B cell (primary cell): Measurements from ENCODE around the gene C2CD3. TPM values are rescaled to one million over a fixed set of nuclear protein-coding genes. Genes with fewer than 3 reads are reported as not detected.

Experiments used
- ATAC-seq: fragments of 200-7000 bp; cut with Tn5 transposase; one replicate; pipeline ENCODE4 v1.10.0; 2021; ENCODE audit warnings: low read depth, mild to moderate bottlenecking, moderate number of reproducible peaks, moderate library complexity
- CTCF ChIA-PET: fragments of 350-600 bp; sonication (Branson Sonifier 250); formaldehyde crosslinking; loops from one replicate; lab custom pipeline; 2021; ENCODE audit warnings: antibody characterized with exemption, inconsistent platforms; lab: Charles Lee
- POLR2A ChIA-PET: fragments of 350-600 bp; sonication (Branson Sonifier 250); formaldehyde crosslinking; loops from one replicate; lab custom pipeline; 2021; ENCODE audit warnings: antibody characterized with exemption; lab: Charles Lee
- DNase-seq: peaks from one replicate; pipeline ENCODE4 v3.0.0; 2013
- H2AFZ ChIP-seq: 2 replicates; pipeline ENCODE4 v1.6.1; 2012; ENCODE audit warnings: mild to moderate bottlenecking, low read depth, low read length; ENCODE audit not compliant: insufficient read depth, poor library complexity, severe bottlenecking
- H3K27ac ChIP-seq, 2 donors: 1 replicate in 1 of 2; 2 replicates in 1 of 2; pipeline ENCODE4 v1.5.1; 2012 to 2013; ENCODE audit warnings: low read length in 2 of 2, mild to moderate bottlenecking in 2 of 2, moderate library complexity in 1 of 2
- H3K27me3 ChIP-seq, 4 experiments: fragments of 200-600 bp in 1 of 4; sonication (generic) in 1 of 4; replicated peaks in 1 of 4; 1 replicate in 2 of 4; 2 replicates in 2 of 4; pipeline versions ENCODE4 v1.6.1 to v1.7.0; 2013 to 2016; ENCODE audit warnings: low read length in 3 of 4, mild to moderate bottlenecking in 2 of 4, mixed read lengths in 1 of 4, moderate library complexity in 1 of 4; ENCODE audit not compliant: insufficient read depth in 4 of 4, control insufficient read depth in 3 of 4; ENCODE audit errors: control extremely low read depth in 1 of 4
- H3K36me3 ChIP-seq, 2 experiments: replicated peaks in 1 of 2; 1 replicate in 1 of 2; 2 replicates in 1 of 2; pipeline versions ENCODE4 v1.6.1 to v1.7.1; 2013; ENCODE audit warnings: low read length in 1 of 2; ENCODE audit not compliant: insufficient read depth in 2 of 2, control insufficient read depth in 1 of 2; ENCODE audit errors: control extremely low read depth in 1 of 2, extremely low read depth in 1 of 2
- H3K4me1 ChIP-seq, 2 donors: fragments of 200-600 bp in 1 of 2; sonication (generic) in 1 of 2; 1 replicate in 1 of 2; 2 replicates in 1 of 2; pipeline versions ENCODE4 v1.5.1 to v1.6.1; 2013 to 2017; ENCODE audit warnings: low read length in 2 of 2; ENCODE audit not compliant: control insufficient read depth in 2 of 2, insufficient read depth in 2 of 2
- H3K4me2 ChIP-seq: replicated peaks from 2 replicates; pipeline ENCODE3; 2012; ENCODE audit warnings: mild to moderate bottlenecking, low read depth, low read length; ENCODE audit not compliant: poor library complexity, severe bottlenecking
- H3K4me3 ChIP-seq, 5 experiments: fragments of 200-600 bp in 1 of 5; sonication (generic) in 1 of 5; 1 replicate in 3 of 5; 2 replicates in 2 of 5; pipeline versions ENCODE4 v1.5.1 to v1.7.0; 2011 to 2016; ENCODE audit warnings: low read length in 4 of 5, mild to moderate bottlenecking in 4 of 5, low read depth in 2 of 5, control low read depth in 1 of 5, moderate library complexity in 1 of 5; ENCODE audit not compliant: insufficient read depth in 1 of 5; ENCODE audit errors: control extremely low read depth in 1 of 5, extremely low read depth in 1 of 5
- H3K79me2 ChIP-seq: fragments of 200-600 bp; sonication (generic); one replicate; pipeline ENCODE4 v1.6.0; 2016; ENCODE audit warnings: low read length; ENCODE audit not compliant: control insufficient read depth, insufficient read depth
- H3K9ac ChIP-seq: fragments of 200-600 bp; sonication (generic); 2 replicates; pipeline ENCODE4 v1.6.1; 2017; ENCODE audit warnings: mild to moderate bottlenecking, low read length, moderate library complexity
- H3K9me3 ChIP-seq, 3 donors: one replicate each; pipeline versions ENCODE4 v1.6.1 to v1.7.1; 2013; ENCODE audit warnings: low read length in 2 of 3; ENCODE audit not compliant: control insufficient read depth in 2 of 3, insufficient read depth in 1 of 3; ENCODE audit errors: control extremely low read depth in 1 of 3
- H4K20me1 ChIP-seq: 2 replicates; pipeline ENCODE4 v1.6.0; 2012; ENCODE audit warnings: mild to moderate bottlenecking, low read length; ENCODE audit not compliant: insufficient read depth, control insufficient read depth, poor library complexity, severe bottlenecking
- H3K27ac Mint-ChIP-seq: one replicate; pipeline ENCODE4 v1.8.0; 2021; ENCODE audit warnings: mixed read lengths
- H3K27me3 Mint-ChIP-seq: one replicate; pipeline ENCODE4 v1.8.0; 2021; ENCODE audit warnings: mixed read lengths
- H3K4me1 Mint-ChIP-seq: one replicate; pipeline ENCODE4 v1.8.0; 2021; ENCODE audit warnings: mixed read lengths
- H3K4me3 Mint-ChIP-seq: one replicate; pipeline ENCODE4 v1.8.0; 2021; ENCODE audit warnings: mixed read lengths
- H3K9me3 Mint-ChIP-seq: one replicate; pipeline ENCODE4 v1.8.0; 2022; ENCODE audit warnings: mixed read lengths; ENCODE audit not compliant: insufficient read depth
- CTCF ChIP-seq: fragments of 200-600 bp; IDR thresholded peaks from one replicate; pipeline ENCODE4 v1.8.0; 2022; ENCODE audit warnings: antibody characterized with exemption, mild to moderate bottlenecking
- EZH2 ChIP-seq: IDR thresholded peaks from 2 replicates; pipeline ENCODE4 v1.6.1; 2012; ENCODE audit warnings: borderline replicate concordance, low read depth, mild to moderate bottlenecking, moderate library complexity, low read length; ENCODE audit not compliant: insufficient read depth, poor library complexity, severe bottlenecking
- WGBS: methylation state at CpG from one replicate; pipeline ENCODE4 v1.1.5; 2013; ENCODE audit warnings: missing lambda C conversion rate; ENCODE audit not compliant: insufficient coverage; 5-methylcytosine and 5-hydroxymethylcytosine counted together
- intact Hi-C: fragments of 100-400 bp; cut with micrococcal nuclease; formaldehyde crosslinking; loops from one replicate; pipeline ENCODE4 v1.10.0; 2022
- polyA plus RNA-seq: library from polyadenylated mRNA; depleted of rRNA; stranded (reverse); fragments of >200 nt; gene quantifications from 2 replicates; pipeline ENCODE4 v1.2.3, GENCODE V29; 2012
- total RNA-seq, 2 donors: library from RNA; stranded (reverse); fragments of 120-200 nt in 1 of 2; gene quantifications; 1 replicate in 1 of 2; 2 replicates in 1 of 2; pipeline versions ENCODE4 v1.2.3 to v1.2.4, GENCODE V29; 2013 to 2022

The C2CD3 gene
- total and polyA plus RNA-seq, 2 donors (not counting 1 experiment from before 2014, with no cell fraction given) = 19.8 to 69.0 TPM

- CTCF ChIA-PET = interaction anchor here (2.5 kb wide), 1 partner anchor 120 kb away, joined by 6 read pairs; no protein-coding TSS in a partner anchor
- H3K9ac ChIP-seq = no peak overlapping the region
- no peaks in the 10 kb centered on the region for H4K20me1 ChIP-seq
- Mint-ChIP-seq H3K4me1 (peaks cover 7% of the 10 kb centered on the region), H3K27ac (no peak overlapping the region), H3K4me3 (no peak overlapping the region), H3K9me3 (no peaks in the 10 kb centered on the region), H3K27me3 (no peaks in the 10 kb centered on the region)
- H3K36me3 ChIP-seq = peaks cover 15 to 55% of the 10 kb centered on the region in 2 experiments
- no peaks in the 10 kb centered on the region for H3K27me3 ChIP-seq
- H3K79me2 ChIP-seq = no peaks in the 10 kb centered on the region
- no peak overlapping the region for H2AFZ ChIP-seq
- TF ChIP-seq EZH2 (no peak), CTCF (no peak)
- H3K4me1 ChIP-seq = peaks cover 0 to 3% of the 10 kb centered on the region in 2 donors
- POLR2A ChIA-PET = no interaction called here
- no peak overlapping the region for H3K4me3 ChIP-seq
- no peak overlapping the region for H3K27ac ChIP-seq
- WGBS = no CpG with 5 or more reads among the region's 2 CpGs
- ATAC-seq = no peak
- no peaks in the 10 kb centered on the region for H3K9me3 ChIP-seq
- intact Hi-C loops = no loop called here
- no peak overlapping the region for H3K4me2 ChIP-seq
- no peak for DNase-seq
These were observed 70.6 kb downstream of the C2CD3 start for GRCh38 chr11:74100231-74100630.

GRCh38 chr11:74097686-74098237 is 73.0 kb downstream of the C2CD3 start:
- intact Hi-C loops = no loop called here
- ATAC-seq = no peak
- H3K9ac ChIP-seq = no peak overlapping the region
- no peak overlapping the region for H3K27ac ChIP-seq
- no peaks in the 10 kb centered on the region for H3K27me3 ChIP-seq
- H3K79me2 ChIP-seq = no peaks in the 10 kb centered on the region
- H3K4me3 Mint-ChIP-seq = no peak overlapping the region
- WGBS = no CpG with 5 or more reads among the region's 4 CpGs
- H3K4me3 ChIP-seq = no peak overlapping the region
- no peaks in the 10 kb centered on the region for H4K20me1 ChIP-seq
- CTCF ChIA-PET = interaction anchor here (2.1 to 2.5 kb wide), 2 partner anchors 118 to 134 kb away, joined by 6 to 8 read pairs; no protein-coding TSS in a partner anchor
- peaks cover 19 to 63% of the 10 kb centered on the region in 2 experiments for H3K36me3 ChIP-seq
- H3K9me3 ChIP-seq = no peaks in the 10 kb centered on the region
- TF ChIP-seq CTCF (no peak), EZH2 (no peak)
- H3K4me1 ChIP-seq = peaks cover 0 to 3% of the 10 kb centered on the region in 2 donors
- H3K9me3 Mint-ChIP-seq = no peaks in the 10 kb centered on the region
- H3K27me3 Mint-ChIP-seq = no peaks in the 10 kb centered on the region
- no peak overlapping the region for H2AFZ ChIP-seq
- POLR2A ChIA-PET = no interaction called here
- no peak overlapping the region for H3K27ac Mint-ChIP-seq
- peaks cover 7% of the 10 kb centered on the region for H3K4me1 Mint-ChIP-seq
- H3K4me2 ChIP-seq = no peak overlapping the region
- no peak for DNase-seq
